HepG2 (cell line): ENCODE results near the gene DHRS9. TPM values are rescaled to one million over a fixed set of nuclear protein-coding genes. Genes with fewer than 3 reads are reported as not detected.
A peak's percentile ranks its signal among the peaks of the same experiment; 100 is the strongest.

Source experiments
- ATAC-seq: fragments of 200-7000 bp; cut with Tn5 transposase; 3 replicates; pipeline ENCODE4 v1.9.1; 2020; ENCODE audit warnings: mild to moderate bottlenecking, moderate library complexity
- BruUV-seq: library from RNA; stranded (reverse); fragments of 400-500 nt; replicated peaks from 2 replicates; lab custom pipeline; 2021; lab: Mats Ljungman, UMichigan
- CTCF ChIA-PET: fragments of 300-600 bp; formaldehyde crosslinking; extraction: SDS; loops from one replicate; lab custom pipeline; 2021; ENCODE audit warnings: low total read pairs, inconsistent platforms, low intra/inter-chr PET ratio; lab: Yijun Ruan, JAX
- POLR2A ChIA-PET: fragments of 350-600 bp; sonication (Branson Sonifier 250); formaldehyde crosslinking; loops from one replicate; lab custom pipeline; 2020; ENCODE audit warnings: antibody characterized with exemption, inconsistent platforms; lab: Yijun Ruan, JAX
- DNase-seq: peaks from one replicate; pipeline ENCODE4 v3.0.0-alpha.2; 2015; ENCODE audit warnings: low spot score
- FAIRE-seq: peaks from 3 replicates; lab custom pipeline; 2011; peaks lifted over from hg19 to GRCh38; lab: Jason Lieb, UNC
- H2AFZ ChIP-seq: one replicate; pipeline ENCODE4 v1.6.1; 2011; ENCODE audit warnings: low read length, inconsistent platforms
- H3K27ac ChIP-seq: fragments of 300-600 bp; 3 replicates; pipeline ENCODE4 v1.8.0; 2011; ENCODE audit warnings: mixed run types, mild to moderate bottlenecking, mixed read lengths, low read length, inconsistent platforms; ENCODE audit not compliant: insufficient read depth; ENCODE audit errors: extremely low read length
- H3K27me3 ChIP-seq, 2 experiments: fragments of 200-600 bp in 1 of 2; 2 replicates in 1 of 2; 3 replicates in 1 of 2; pipeline versions ENCODE4 v1.6.0 to v1.8.0; 2011; ENCODE audit warnings: low read length in 2 of 2, mild to moderate bottlenecking in 2 of 2, moderate library complexity in 2 of 2, inconsistent platforms in 1 of 2; ENCODE audit not compliant: insufficient read depth in 2 of 2, control insufficient read depth in 1 of 2
- H3K36me3 ChIP-seq, 2 experiments: fragments of 200-600 bp in 1 of 2; replicated peaks in 1 of 2; 2 replicates in 1 of 2; 3 replicates in 1 of 2; pipeline versions ENCODE4 v1.5.1 to v1.8.0; 2011; ENCODE audit warnings: low read length in 2 of 2, inconsistent platforms in 1 of 2; ENCODE audit not compliant: insufficient read depth in 2 of 2, control insufficient read depth in 1 of 2
- H3K4me1 ChIP-seq: 2 replicates; pipeline ENCODE4 v1.5.1; 2012; ENCODE audit warnings: low read length, inconsistent platforms; ENCODE audit not compliant: insufficient read depth
- H3K4me2 ChIP-seq: 2 replicates; pipeline ENCODE4 v1.6.0; 2011; ENCODE audit warnings: low read depth, low read length, inconsistent platforms
- H3K4me3 ChIP-seq, 3 experiments: fragments of 200-600 bp in 1 of 3; sonication (generic), shearing (Covaris generic) in 1 of 3; replicated peaks in 1 of 3; 2 replicates each; pipeline ENCODE4 v1.5.1; 2011 to 2016; ENCODE audit warnings: low read length in 3 of 3, inconsistent platforms in 2 of 3, low read depth in 2 of 3, mild to moderate bottlenecking in 2 of 3, control low read depth in 1 of 3, mixed read lengths in 1 of 3; ENCODE audit not compliant: insufficient read depth in 1 of 3
- H3K79me2 ChIP-seq: one replicate; pipeline ENCODE4 v1.6.1; 2011; ENCODE audit warnings: low read length, inconsistent platforms; ENCODE audit not compliant: insufficient read depth
- H3K9ac ChIP-seq: 2 replicates; pipeline ENCODE4 v1.6.0; 2011; ENCODE audit warnings: mild to moderate bottlenecking, low read depth, low read length, inconsistent platforms; ENCODE audit not compliant: insufficient read depth
- H3K9me3 ChIP-seq: 2 replicates; pipeline ENCODE4 v1.5.1; 2012; ENCODE audit warnings: mild to moderate bottlenecking, low read length
- H4K20me1 ChIP-seq: 2 replicates; pipeline ENCODE4 v1.6.0; 2011; ENCODE audit warnings: inconsistent platforms, mild to moderate bottlenecking, low read length, moderate library complexity; ENCODE audit not compliant: insufficient read depth
- EEA1 ChIP-seq: sonication (generic); formaldehyde crosslinking; IDR thresholded peaks from 2 replicates; pipeline ENCODE4 v1.5.1; 2020; ENCODE audit warnings: mild to moderate bottlenecking, missing genetic modification reagents, borderline replicate concordance
- GMEB1 ChIP-seq: sonication (generic); formaldehyde crosslinking; IDR thresholded peaks from 2 replicates; pipeline ENCODE4 v1.5.1; 2020; ENCODE audit warnings: missing genetic modification reagents, mild to moderate bottlenecking, borderline replicate concordance
- HNF4A ChIP-seq: sonication (generic); formaldehyde crosslinking; IDR thresholded peaks from 2 replicates; pipeline ENCODE4 v1.4.0; 2020; ENCODE audit warnings: missing genetic modification reagents
- IRF9 ChIP-seq: sonication (generic); formaldehyde crosslinking; IDR thresholded peaks from 2 replicates; pipeline ENCODE4 v1.8.0; 2022; ENCODE audit warnings: missing genetic modification reagents, mild to moderate bottlenecking, borderline replicate concordance
- MYNN ChIP-seq: sonication (generic); formaldehyde crosslinking; IDR thresholded peaks from 2 replicates; pipeline ENCODE4 v1.4.0; 2020; ENCODE audit warnings: mild to moderate bottlenecking, low read depth, missing genetic modification reagents
- SUZ12 ChIP-seq: fragments of 150-350 bp; IDR thresholded peaks from 2 replicates; pipeline ENCODE4 v1.6.1; 2014; ENCODE audit warnings: low read depth, low read length
- ZNF33A ChIP-seq: sonication (generic); formaldehyde crosslinking; IDR thresholded peaks from 2 replicates; pipeline ENCODE4 v1.5.1; 2020; ENCODE audit warnings: missing genetic modification reagents, mild to moderate bottlenecking, moderate library complexity, borderline replicate concordance
- ZNF7 ChIP-seq: IDR thresholded peaks from 2 replicates; pipeline ENCODE4 v1.6.1; 2016; ENCODE audit warnings: missing biosample characterization, missing genetic modification reagents
- WGBS: methylation state at CpG from one replicate; pipeline ENCODE4 v1.1.6; 2017; ENCODE audit warnings: low lambda C conversion rate; 5-methylcytosine and 5-hydroxymethylcytosine counted together
- in situ Hi-C: cut with HindIII; loops from 2 replicates; pipeline ENCODE4 v1.10.0; 2017; ENCODE audit warnings: low pct_unique_long_range_greater_than_20kb; ENCODE audit not compliant: extremely low pct_ligation_motif_present
- intact Hi-C: fragments of 100-400 bp; cut with micrococcal nuclease; formaldehyde crosslinking; loops from one replicate; pipeline ENCODE4 v1.10.0; 2022; ENCODE audit not compliant: unreplicated experiment
- polyA plus RNA-seq, 8 experiments: library from polyadenylated mRNA; depleted of rRNA in 3 of 8; stranded (reverse) in 7 of 8; unstranded in 1 of 8; fragments of >200 nt; fragmentation: Illumina TruSeq in 4 of 8; extraction: Trizol in 4 of 8; gene quantifications; 2 replicates each; pipeline versions ENCODE4 v1.2.1 to v1.2.3, GENCODE V29; 2011 to 2016; ENCODE audit warnings: low read depth in 4 of 8, missing spikeins in 1 of 8, mixed read lengths in 1 of 8; ENCODE audit not compliant: insufficient read depth in 1 of 8
- total RNA-seq, 5 experiments: library from RNA; depleted of rRNA; stranded (reverse); fragments of >200 nt; fragmentation: Illumina TruSeq; extraction: Trizol; gene quantifications; 2 replicates each; pipeline ENCODE4 v1.2.3, GENCODE V29; 2016; ENCODE audit warnings: low read depth in 1 of 5
- TF ChIP-seq, protein P1 (sequence below): sonication (generic); IDR thresholded peaks from 2 replicates; pipeline ENCODE4 v1.6.1; 2016; ENCODE audit warnings: low read depth, borderline replicate concordance
- TF ChIP-seq, protein P2 (sequence below): IDR thresholded peaks from 2 replicates; pipeline ENCODE4 v1.4.0; 2020; ENCODE audit warnings: mild to moderate bottlenecking, missing genetic modification reagents
- TF ChIP-seq, protein P3 (sequence below): sonication (generic); formaldehyde crosslinking; IDR thresholded peaks from 2 replicates; pipeline ENCODE4 v1.4.0; 2020; ENCODE audit warnings: missing genetic modification reagents, mild to moderate bottlenecking, borderline replicate concordance

DHRS9 gene
- total and polyA plus RNA-seq, 2 of the 13 experiments (the other 11 are each of a cell fraction or from before 2014, with no cell fraction given) = not detected

- intact Hi-C loops = no loop called here
- no peaks in the 10 kb centered on the region for H3K79me2 ChIP-seq
- no TSS peak for BruUV-seq
- H3K27me3 ChIP-seq = peaks cover 1 to 12% of the 10 kb centered on the region in 2 experiments; a peak in 2 of 5 replicates
- H3K4me3 ChIP-seq = no peak overlapping the region
- in situ Hi-C loops = no loop called here
- peak overlapping the region; percentile 12; the same call in 1 of the 2 replicates for H3K4me2 ChIP-seq
- no peaks in the 10 kb centered on the region for H3K9me3 ChIP-seq
- H2AFZ ChIP-seq = no peak overlapping the region
- no peak overlapping the region for H3K9ac ChIP-seq
- H3K4me1 ChIP-seq = no peaks in the 10 kb centered on the region; the same call in 1 of the 2 replicates
- no peak overlapping the region for H3K27ac ChIP-seq
- CTCF ChIA-PET = no interaction called here
- FAIRE-seq (no peak), DNase-seq (no peak), ATAC-seq (no peak)
- H4K20me1 ChIP-seq = no peaks in the 10 kb centered on the region
- WGBS = 6% methylated on average over 9 of the region's 9 CpGs
- no peaks in the 10 kb centered on the region for H3K36me3 ChIP-seq
- POLR2A ChIA-PET = no interaction called here
- TF ChIP-seq MYNN (CRISPR knock-in tag) (no peak), ZNF7 (CRISPR knock-in tag) (no peak), SUZ12 (no peak), GMEB1 (CRISPR knock-in tag) (no peak), HNF4A (CRISPR knock-in tag) (no peak), ZNF33A (CRISPR knock-in tag) (no peak), EEA1 (CRISPR knock-in tag) (no peak), IRF9 (CRISPR knock-in tag) (no peak)
- TF ChIP-seq, protein P1, sequence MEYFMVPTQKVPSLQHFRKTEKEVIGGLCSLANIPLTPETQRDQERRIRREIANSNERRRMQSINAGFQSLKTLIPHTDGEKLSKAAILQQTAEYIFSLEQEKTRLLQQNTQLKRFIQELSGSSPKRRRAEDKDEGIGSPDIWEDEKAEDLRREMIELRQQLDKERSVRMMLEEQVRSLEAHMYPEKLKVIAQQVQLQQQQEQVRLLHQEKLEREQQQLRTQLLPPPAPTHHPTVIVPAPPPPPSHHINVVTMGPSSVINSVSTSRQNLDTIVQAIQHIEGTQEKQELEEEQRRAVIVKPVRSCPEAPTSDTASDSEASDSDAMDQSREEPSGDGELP = no peak
- TF ChIP-seq, protein P2, sequence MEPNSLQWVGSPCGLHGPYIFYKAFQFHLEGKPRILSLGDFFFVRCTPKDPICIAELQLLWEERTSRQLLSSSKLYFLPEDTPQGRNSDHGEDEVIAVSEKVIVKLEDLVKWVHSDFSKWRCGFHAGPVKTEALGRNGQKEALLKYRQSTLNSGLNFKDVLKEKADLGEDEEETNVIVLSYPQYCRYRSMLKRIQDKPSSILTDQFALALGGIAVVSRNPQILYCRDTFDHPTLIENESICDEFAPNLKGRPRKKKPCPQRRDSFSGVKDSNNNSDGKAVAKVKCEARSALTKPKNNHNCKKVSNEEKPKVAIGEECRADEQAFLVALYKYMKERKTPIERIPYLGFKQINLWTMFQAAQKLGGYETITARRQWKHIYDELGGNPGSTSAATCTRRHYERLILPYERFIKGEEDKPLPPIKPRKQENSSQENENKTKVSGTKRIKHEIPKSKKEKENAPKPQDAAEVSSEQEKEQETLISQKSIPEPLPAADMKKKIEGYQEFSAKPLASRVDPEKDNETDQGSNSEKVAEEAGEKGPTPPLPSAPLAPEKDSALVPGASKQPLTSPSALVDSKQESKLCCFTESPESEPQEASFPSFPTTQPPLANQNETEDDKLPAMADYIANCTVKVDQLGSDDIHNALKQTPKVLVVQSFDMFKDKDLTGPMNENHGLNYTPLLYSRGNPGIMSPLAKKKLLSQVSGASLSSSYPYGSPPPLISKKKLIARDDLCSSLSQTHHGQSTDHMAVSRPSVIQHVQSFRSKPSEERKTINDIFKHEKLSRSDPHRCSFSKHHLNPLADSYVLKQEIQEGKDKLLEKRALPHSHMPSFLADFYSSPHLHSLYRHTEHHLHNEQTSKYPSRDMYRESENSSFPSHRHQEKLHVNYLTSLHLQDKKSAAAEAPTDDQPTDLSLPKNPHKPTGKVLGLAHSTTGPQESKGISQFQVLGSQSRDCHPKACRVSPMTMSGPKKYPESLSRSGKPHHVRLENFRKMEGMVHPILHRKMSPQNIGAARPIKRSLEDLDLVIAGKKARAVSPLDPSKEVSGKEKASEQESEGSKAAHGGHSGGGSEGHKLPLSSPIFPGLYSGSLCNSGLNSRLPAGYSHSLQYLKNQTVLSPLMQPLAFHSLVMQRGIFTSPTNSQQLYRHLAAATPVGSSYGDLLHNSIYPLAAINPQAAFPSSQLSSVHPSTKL (CRISPR knock-in tag) = no peak
- TF ChIP-seq, protein P3, sequence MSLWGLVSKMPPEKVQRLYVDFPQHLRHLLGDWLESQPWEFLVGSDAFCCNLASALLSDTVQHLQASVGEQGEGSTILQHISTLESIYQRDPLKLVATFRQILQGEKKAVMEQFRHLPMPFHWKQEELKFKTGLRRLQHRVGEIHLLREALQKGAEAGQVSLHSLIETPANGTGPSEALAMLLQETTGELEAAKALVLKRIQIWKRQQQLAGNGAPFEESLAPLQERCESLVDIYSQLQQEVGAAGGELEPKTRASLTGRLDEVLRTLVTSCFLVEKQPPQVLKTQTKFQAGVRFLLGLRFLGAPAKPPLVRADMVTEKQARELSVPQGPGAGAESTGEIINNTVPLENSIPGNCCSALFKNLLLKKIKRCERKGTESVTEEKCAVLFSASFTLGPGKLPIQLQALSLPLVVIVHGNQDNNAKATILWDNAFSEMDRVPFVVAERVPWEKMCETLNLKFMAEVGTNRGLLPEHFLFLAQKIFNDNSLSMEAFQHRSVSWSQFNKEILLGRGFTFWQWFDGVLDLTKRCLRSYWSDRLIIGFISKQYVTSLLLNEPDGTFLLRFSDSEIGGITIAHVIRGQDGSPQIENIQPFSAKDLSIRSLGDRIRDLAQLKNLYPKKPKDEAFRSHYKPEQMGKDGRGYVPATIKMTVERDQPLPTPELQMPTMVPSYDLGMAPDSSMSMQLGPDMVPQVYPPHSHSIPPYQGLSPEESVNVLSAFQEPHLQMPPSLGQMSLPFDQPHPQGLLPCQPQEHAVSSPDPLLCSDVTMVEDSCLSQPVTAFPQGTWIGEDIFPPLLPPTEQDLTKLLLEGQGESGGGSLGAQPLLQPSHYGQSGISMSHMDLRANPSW (CRISPR knock-in tag) = no peak
These were observed 4.8 kb downstream of the DHRS9 start for GRCh38 chr2:169073963-169074751.
